Stimulated activated CD8-positive, alpha-beta memory T cell treated with anti-CD3 and anti-CD28 coated beads, Interleukin-12 subunit alpha, Interleukin-12 subunit beta, amount 100 ng/mL, for 24 hours (primary cell): ENCODE measurements around the gene ADGRV1.
"Not testable (repeated sequence)": the region's sequence is repeated elsewhere in the genome, so short reads cannot be mapped to it uniquely, and the experiment has no call there.

ENCODE experiments used
- DNase-seq: peaks from one replicate; pipeline ENCODE4 v3.0.0-alpha.2; 2020; ENCODE audit errors: extremely low read depth

The ADGRV1 gene

DNA sequence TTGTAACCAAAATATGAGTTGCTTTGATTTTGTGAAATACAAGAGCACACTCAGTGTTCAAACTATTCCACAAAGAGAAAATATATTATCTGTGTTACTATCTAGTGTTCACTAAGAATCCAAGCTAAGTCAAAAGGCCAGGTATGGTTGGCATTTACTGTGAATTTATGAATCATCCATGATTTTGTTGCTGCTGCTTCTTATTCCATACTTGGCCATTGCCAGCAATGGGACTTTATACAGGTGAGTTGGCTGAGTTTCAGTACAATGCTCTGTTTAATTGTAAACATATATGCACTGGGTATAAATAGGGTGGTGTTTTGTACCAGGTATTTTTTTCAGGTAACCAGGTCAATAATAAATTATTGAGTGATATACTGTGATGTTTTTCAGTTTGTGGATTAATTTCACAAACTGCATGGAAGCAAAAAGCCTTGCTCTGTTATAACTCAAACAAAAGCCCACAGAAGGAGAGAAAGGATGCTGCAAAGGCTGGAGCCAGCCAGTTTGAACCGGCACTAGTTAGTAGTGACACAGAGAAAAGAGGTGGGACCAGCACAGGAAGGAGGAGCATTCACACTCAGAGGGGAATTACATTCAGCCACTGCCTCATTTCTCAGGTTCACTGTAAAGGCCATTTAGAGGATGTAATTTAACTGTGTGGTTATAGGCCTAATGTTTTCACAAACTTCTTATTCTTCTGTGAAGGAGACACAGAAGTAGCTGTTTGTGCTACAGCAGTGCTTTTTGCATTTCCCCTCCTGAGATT, 381.8 kb downstream of the ADGRV1 start:
- DNase-seq: no peak

DNA sequence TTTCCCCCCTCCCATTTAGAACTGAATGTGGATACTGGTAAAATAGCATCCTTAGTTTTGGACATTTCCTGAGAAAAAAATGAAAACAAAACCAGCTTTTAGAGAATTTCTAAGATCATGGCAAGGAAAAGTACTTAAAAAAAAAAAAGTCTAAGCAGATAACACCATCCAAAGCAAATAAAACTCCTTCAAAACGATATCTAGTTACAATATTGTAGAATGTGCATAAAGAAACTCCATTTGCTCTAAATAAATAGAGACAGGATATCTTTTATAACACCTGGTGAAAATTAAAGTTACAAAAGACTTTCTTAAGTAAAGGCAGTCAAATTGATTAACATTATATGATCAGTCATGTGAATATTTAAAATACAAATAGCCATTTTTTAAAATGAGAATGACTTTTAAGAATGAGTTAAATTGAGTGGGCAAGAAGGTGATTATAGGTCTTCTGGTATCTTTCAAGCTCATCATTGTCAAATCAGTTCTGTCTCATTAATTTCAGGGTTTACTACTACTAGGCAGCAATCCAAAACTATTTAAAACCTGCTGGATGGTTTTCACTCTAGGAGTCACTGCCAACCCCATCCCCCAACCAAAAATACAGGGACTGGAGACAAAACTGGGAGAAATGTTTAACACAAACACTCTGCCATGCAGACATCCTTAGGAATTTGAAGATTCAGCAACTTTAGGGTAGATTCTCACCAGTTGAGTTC, 382.6 kb downstream of the ADGRV1 start:
- no peak for DNase-seq

DNA sequence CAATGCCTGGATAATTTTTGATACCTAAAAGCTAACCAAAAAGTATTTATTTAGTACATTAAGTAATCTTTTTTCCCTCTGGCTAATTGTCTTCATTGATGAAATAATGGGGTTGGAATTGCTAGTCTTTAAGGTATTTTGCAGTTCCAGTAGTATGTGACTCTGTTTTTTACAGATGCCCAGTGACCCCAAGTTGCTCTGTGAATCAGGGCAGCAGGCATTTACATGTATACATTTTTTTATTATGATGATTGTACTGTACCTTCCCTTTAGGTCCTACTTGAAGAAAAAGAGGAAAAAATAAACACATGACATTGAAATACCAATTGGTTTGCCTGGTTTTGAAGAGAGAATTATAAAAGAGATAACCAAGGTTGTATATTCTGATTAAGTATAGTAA, 385.5 kb downstream of the ADGRV1 start:
- DNase-seq: no peak

DNA sequence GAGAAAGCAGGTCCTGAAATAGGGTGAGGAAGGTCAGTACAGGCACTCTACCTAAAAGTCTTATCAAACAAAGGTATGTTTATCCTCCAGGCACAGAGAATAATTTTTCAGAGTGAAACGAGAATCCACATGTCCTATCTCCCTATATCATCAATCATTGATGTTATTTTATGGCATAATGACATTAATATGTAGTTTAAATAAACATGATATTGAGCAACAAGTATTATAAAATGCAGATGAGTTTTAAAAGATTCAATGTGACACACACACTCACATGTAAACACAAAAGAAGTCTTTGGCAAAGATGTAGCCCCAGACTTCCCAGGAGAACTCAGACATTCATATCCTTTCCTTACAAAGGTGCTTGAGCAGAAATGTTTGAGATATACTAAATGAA, 389.1 kb downstream of the ADGRV1 start:
- no peak for DNase-seq

DNA sequence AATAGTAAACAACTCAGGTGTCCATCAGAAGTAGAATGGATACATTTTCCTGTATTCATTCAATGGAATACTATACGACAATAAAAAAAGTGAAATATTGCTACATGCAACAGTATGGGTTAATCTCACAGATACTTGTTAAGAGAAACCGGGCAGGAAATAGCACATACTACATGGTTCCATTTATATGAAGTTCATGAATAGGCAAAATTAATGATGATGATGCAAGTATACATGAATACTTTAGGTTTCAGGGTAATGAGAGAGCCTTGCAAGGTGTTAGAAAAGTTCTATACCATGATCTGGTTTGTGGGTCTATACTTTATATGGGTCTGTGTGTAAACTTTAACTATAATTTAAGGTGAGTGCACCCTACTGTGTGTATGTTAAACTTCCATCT, 390.4 kb downstream of the ADGRV1 start:
- DNase-seq: no peak

DNA sequence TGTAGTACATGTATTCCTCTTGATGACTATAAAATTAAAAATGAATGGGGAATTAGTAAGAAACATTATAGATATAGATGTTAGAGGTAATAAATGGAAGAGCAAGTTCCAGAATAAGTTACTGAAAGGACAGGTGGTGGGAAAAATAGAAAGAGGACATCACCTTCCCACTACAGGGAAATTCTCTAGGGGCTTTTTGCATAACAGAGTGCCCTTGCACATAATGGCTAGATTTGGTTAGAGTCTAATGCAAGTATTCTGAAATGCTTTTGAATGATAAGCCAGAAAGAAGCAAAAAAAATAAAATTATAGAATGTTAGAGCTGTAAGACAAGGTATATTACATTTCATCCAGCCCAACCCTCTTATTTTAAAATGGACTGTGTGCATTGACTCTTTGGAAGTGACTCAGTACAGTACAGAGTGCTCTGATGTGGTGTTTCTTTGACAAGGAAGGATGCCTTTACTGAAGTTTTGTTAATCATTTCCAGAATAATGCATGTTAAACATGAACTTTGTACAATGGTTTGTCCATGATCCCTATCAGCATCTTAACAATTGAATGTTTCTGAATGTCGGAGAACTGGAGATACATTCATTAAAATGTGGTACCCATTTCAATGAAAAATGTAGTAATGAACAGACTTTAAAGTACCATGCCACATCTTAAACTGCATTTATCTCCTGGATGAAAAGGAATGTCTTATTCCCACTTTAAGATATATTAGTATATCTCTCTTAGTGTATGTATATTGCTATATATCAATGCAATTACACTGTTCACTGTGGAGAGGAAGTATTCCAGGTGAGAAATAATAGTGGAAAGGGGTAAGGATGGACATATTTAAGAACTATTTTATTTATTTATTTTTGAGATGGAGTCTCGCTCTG, 391.1 kb downstream of the ADGRV1 start:
- no peak for DNase-seq

DNA sequence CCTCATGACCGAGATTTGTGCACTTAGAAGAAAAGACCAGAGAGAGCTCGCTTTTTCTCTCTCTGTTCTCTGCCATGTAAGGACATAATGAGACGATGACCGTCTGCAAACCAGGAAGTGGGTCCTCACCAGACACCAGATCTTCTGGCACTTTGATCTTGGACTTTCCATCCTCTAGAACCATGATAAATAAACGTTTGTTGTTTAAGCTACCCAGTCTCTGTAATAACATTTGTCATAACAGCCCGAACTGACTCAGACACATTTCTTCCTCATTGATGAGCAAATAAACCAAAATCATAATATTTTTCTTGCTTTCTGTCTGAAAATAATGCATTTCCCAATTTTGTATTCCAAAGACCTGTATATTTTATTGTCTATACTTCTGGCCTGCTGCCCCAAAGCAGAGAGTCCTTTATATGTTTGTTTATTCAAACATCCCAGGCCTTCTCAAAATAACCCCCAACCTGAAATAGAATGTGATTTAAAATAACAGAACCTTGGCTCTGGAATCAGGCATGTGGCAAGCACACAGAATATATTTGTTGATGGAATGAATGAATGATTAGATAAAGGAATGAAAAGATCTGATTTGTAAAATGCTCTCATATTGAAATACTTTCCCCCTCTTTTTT, 396.5 kb downstream of the ADGRV1 start:
- no peak for DNase-seq

DNA sequence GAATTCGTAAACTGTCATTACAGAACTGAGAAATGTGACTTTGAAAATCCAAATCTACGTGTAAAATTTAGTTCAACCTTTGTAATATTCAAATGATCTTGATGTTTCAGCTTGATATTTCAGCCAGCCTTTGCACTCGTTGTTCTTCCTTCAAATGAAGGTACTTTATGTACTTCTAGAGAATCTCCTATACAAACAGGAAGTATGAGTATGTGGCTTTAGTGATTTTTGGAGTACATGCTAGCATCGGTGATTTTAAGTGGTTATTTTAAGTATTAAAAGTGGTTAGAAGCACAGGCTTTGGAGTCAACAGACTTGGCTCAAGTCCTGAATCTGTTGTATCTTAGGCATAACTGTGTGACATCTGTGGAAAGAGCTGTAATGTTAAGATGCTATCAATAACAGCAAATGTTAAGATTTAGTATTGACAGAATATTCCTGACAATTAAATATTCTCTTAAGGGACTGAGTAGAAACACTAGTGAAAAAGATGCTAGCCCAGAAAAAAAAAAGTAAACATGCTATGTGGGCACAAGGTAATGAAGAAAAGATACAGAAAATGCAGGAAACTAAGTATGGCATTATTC, 398.0 kb downstream of the ADGRV1 start:
- no peak for DNase-seq

DNA sequence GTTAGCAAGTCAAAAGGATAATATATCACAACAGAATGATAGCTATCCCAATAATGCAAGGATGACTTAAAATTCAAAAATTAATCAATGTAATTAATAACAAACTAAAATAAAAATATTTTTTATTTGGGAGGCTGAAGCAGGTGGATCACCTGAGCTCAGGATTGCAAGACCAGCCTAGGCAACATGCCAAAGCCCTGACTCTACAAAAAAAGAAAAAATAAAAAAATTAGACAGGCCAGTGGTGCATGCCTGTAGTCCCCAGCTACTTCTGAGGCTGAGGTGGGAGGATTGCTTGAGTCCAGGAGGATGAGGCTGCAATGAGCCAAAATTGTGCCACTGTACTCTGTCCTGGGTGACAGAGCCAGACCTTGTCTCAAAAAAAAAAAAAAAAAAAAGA, 399.3 kb downstream of the ADGRV1 start:
- no peak for DNase-seq

DNA sequence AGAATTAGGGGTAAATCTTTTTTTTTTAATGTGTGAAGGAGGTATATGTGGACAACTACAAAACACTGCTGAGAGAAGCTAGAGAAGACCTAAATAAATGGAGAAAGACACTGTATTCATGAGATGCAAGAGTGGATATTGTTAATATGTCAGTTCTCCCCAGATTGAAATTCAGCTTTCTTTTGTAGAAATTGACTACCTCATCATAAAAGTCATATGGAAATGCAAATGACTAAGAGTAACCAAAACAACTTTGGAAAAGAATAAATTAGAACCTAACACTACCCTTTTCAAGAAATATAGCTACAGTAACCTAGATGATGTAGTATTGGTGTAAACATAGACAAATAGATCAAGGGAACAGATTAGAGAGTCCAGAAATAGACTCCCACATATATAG, 400.7 kb downstream of the ADGRV1 start:
- no peak for DNase-seq

DNA sequence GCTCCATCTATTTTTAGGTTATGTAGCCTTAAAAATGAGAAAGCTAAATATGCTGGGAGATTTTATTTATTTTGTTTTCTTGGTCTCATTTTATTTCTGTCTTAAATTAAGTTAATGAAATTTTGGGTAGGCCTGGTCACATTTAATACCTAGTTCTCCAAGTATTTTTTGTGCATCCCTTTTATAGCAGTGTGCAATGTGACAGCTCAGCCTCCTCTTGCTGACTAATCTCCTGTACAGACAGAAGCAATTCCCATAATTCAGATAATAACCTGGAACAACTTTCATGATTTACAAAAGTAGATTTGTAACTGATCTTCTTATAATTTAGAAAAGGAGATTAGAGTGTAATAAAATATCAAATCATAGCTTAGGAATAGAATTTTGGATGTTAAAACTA, 403.9 kb downstream of the ADGRV1 start:
- DNase-seq: no peak

DNA sequence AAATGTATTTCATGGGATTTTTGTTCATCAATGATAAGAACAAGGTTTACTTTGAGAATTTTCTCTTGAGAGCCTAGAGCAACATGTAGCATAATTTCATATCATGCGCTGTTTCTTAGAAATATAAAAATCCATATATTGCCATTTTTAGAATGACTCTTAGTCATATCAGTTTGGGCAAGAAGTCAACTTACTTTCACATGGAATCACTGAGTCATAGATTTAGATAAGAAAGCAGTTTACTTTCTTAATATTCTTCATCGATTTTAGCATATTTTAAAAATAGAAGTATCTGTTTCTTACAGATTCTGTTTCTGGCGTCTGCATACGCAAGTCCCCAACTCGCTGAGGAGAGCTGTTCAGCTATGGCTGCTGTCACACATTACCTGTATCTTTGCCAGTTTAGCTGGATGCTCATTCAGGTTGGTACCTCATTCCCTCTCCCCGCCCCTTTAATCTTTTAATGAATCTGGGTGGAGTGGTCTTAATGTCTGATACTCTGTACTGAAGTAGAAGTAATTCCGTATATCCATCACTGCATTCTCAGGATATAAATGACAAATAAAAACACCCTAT, 406.6 kb downstream of the ADGRV1 start:
- no peak for DNase-seq

DNA sequence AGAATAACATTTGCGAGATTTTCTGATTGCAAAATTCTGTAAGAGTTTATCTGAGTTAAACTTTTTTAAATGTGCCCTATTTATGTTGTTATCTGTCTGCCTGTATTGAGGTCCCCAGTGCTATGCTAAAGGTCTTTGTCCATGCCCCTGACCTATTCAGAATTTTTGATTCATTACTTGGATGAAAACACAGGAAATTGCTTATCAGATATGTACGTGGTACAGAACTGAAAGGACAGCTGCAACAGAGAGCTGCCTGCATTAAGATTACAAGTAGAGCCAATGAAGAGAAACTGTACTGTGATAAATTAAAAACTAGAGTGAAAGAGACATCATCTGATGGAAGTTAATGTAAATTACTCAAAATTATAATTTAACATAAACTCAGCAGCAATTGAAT, 408.8 kb downstream of the ADGRV1 start:
- no peak for DNase-seq

DNA sequence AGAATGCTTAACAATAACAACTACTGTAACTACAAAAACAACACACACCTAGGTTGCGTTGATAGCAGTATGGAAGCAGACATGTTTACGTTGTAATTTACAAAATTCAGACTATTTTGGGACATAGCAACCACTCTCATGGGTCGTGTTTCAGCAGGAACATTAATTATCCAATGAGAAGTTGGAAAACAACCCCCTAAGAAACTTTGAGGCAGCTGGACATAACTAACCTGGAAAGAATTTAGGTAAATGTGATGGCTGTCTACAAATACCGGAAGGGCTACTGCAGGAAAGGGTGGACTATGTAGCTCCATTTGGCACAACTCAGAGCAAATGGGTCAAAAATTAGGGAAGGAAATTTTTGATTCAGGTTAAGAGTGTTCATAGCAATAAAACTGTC, 409.3 kb downstream of the ADGRV1 start:
- DNase-seq: no peak

DNA sequence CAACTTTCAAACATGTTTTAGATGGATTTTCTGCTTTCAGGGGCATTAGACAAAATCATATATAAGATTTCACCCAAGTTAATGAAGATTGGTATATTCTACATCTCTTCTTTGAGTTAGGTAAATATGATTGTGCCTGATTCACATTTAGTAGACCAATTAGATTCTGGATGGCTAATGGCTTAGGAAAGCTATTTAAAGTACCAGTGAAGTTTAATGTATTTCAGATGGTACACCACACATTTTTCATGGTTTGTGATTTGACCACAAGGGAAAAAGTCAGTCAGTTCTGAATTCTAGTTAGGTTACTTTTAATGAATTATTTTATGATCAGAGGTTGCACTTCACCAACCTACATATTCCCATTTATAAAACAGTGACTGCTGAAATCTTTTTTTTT, 409.7 kb downstream of the ADGRV1 start:
- no peak for DNase-seq

DNA sequence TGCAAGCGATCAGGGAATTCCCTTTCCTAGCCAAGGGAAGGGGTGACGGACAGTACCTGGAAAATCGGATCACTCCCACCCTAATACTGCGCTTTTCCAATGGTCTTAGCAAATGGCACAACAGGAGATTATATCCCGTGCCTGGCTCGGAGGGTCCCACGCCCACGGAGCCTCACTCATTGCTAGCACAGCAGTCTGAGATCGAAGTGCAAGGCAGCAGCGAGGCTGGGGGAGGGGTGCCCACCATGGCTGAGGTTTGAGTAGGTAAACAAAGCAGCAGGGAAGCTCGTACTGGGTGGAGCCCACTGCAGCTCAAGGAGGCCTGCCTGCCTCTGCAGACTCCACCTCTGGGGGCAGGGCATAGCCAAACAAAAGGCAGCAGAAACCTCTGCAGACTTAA, 411.3 kb downstream of the ADGRV1 start:
- not testable (repeated sequence) for DNase-seq

DNA sequence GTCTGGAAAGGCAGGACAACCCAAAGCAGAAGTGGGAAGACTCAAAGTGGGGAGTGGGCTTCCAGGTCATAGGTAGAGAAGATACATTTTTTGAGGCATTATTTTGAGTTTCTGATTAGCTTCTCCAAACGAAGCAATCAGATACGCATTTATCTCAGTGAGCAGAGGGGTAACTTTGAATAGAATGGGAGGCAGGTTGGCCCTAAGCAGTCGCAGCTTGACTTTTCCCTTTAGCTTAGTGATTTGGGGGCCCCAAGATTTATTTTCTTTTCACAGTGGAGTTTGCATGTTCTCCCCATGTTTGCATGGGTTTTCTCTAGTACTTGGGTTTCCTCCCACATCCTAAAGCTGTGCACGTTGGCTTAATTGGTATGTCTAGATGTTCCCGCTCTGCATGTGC, 422.6 kb downstream of the ADGRV1 start:
- no peak for DNase-seq

DNA sequence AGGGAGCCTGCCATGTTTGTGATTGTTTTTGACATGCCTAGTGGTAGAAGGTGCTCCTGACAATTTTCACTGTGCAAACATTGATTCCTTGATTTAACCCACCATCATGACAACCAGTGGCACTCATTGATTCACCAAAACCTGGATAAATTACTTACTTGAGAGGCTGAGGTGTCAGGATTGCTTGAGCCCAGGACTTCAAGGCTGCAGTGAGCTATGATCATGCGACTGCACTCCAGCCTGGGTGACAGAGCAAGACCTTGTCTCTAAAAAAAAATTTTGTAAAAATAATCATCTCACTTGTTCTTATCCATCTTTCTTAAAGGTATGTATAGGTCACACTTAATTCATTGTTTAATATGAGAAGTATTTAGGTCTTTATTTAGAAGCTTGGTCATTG, 423.2 kb downstream of the ADGRV1 start:
- DNase-seq: no peak

DNA sequence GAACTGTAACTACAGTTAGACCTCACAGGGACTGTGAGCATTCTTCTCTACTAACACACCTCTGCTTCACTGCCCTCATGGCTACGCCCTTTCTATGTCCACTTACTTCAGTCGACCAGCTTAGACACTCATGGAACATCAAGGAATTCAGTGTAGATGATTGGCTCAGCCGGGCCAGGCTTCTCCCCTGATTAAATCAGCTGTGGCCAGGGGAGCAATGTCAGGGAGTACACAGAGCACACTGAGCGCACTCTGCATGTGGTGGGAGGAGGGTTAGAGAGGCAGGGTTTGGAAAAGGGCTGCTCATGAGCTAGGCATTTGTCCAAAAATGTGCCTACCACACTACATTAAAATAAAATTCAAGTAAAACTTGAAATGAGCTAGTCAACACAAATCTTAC, 424.0 kb downstream of the ADGRV1 start:
- no peak for DNase-seq

DNA sequence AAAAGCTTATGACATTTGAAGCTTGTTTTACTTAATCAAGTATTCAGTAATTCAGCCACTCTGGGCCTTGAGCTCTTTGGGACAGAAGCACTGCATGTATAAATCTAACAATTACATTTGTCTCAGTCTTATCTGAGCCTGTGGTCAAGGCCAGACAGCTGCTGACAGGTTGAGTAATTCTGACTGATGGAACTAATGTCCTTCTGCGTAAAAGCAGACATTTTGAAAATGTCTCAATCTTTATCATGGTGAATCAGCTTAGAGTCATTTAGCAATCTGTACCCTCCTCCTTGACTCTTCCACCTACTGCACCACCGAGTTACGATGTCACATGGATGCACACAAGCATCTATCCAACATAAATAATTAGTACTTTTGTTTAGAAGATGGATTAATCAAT, 424.6 kb downstream of the ADGRV1 start:
- no peak for DNase-seq

DNA sequence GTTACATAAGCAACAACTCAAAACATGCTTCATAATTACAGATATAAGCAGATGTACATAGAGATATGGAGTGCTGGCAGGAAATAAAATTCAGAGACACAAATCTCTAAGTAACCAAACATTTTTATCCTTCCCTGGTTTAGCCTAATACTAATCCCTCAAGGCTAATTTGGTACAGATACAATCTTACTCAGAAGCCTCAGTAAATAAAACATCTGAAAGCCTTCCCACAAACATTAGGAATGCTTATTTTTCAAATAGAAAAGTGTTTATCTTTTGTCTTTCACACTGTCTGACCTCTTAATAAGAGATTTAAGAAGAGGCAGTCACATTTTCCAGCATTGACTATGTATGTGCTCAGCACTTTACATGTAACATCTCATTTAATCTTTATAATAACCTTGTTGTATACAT, 425.1 kb downstream of the ADGRV1 start:
- no peak for DNase-seq
